SK-N-SH (cell line): Measurements from ENCODE around the gene PKD2L2.

Experiments used
- EZH2phosphoT487 ChIP-seq: fragments of 200-600 bp; sonication (generic); IDR thresholded peaks from 2 replicates; pipeline ENCODE4 v1.6.1; 2017; ENCODE audit warnings: low read depth, mixed run types, mild to moderate bottlenecking, antibody characterized with exemption, moderate library complexity, borderline replicate concordance
- FOXM1 ChIP-seq: IDR thresholded peaks from 2 replicates; pipeline ENCODE4 v1.4.0; 2012; ENCODE audit warnings: low read depth, mild to moderate bottlenecking
- GABPA ChIP-seq: IDR thresholded peaks from 2 replicates; pipeline ENCODE4 v1.4.0; 2012; ENCODE audit warnings: low read depth, mild to moderate bottlenecking
- JUND ChIP-seq: IDR thresholded peaks from 2 replicates; pipeline ENCODE4 v1.4.0; 2012
- MEF2A ChIP-seq: IDR thresholded peaks from 2 replicates; pipeline ENCODE4 v1.4.0; 2012; ENCODE audit warnings: low read depth, borderline replicate concordance
- MXI1 ChIP-seq: IDR thresholded peaks from 2 replicates; pipeline ENCODE4 v1.6.1; 2012; ENCODE audit warnings: mild to moderate bottlenecking, low read depth, low read length, improper control_type of control experiment
- NFIC ChIP-seq: IDR thresholded peaks from 2 replicates; pipeline ENCODE4 v1.4.0; 2012; ENCODE audit warnings: borderline replicate concordance
- RCOR1 ChIP-seq: fragments of 150-350 bp; IDR thresholded peaks from 2 replicates; pipeline ENCODE4 v1.6.1; 2017; ENCODE audit warnings: antibody characterized with exemption, low read length
- SMC3 ChIP-seq: IDR thresholded peaks from 2 replicates; pipeline ENCODE4 v1.6.1; 2012; ENCODE audit warnings: low read depth, low read length, improper control_type of control experiment
- TAF1 ChIP-seq: IDR thresholded peaks from 2 replicates; pipeline ENCODE4 v1.6.1; 2012; ENCODE audit warnings: low read depth, mild to moderate bottlenecking, low read length, moderate library complexity, borderline replicate concordance
- TF ChIP-seq, protein P1 (sequence below): IDR thresholded peaks from 2 replicates; pipeline ENCODE4 v1.6.1; 2012; ENCODE audit warnings: mild to moderate bottlenecking, low read depth, low read length, moderate library complexity
- TF ChIP-seq, protein P2 (sequence below): fragments of 200-600 bp; sonication (generic); IDR thresholded peaks from 2 replicates; pipeline ENCODE4 v1.6.1; 2017; ENCODE audit warnings: antibody characterized with exemption, mild to moderate bottlenecking, moderate library complexity

DNA sequence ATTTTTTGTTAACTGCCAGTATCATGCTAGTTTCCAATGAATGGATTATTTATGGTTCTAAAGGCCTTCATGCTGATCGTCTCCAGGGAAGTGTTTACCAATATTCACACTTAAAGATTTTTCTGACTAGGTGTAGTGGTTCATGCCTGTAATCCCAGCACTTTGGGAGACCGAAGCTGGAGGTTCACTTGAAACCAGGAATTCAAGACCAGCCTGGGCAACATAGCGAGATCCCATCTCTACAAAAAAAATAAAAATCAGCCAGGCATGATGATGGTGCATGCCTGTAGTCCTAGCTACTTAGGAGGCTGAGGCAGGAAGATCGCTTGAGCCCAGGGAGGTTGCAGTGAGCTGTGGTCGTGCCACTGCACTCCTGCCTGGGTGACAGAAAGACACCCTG is 100.2 kb downstream of the PKD2L2 start:
- TF ChIP-seq, protein P1, sequence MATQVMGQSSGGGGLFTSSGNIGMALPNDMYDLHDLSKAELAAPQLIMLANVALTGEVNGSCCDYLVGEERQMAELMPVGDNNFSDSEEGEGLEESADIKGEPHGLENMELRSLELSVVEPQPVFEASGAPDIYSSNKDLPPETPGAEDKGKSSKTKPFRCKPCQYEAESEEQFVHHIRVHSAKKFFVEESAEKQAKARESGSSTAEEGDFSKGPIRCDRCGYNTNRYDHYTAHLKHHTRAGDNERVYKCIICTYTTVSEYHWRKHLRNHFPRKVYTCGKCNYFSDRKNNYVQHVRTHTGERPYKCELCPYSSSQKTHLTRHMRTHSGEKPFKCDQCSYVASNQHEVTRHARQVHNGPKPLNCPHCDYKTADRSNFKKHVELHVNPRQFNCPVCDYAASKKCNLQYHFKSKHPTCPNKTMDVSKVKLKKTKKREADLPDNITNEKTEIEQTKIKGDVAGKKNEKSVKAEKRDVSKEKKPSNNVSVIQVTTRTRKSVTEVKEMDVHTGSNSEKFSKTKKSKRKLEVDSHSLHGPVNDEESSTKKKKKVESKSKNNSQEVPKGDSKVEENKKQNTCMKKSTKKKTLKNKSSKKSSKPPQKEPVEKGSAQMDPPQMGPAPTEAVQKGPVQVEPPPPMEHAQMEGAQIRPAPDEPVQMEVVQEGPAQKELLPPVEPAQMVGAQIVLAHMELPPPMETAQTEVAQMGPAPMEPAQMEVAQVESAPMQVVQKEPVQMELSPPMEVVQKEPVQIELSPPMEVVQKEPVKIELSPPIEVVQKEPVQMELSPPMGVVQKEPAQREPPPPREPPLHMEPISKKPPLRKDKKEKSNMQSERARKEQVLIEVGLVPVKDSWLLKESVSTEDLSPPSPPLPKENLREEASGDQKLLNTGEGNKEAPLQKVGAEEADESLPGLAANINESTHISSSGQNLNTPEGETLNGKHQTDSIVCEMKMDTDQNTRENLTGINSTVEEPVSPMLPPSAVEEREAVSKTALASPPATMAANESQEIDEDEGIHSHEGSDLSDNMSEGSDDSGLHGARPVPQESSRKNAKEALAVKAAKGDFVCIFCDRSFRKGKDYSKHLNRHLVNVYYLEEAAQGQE = no peak
- no peak for TF ChIP-seq EZH2phosphoT487
- TF ChIP-seq, protein P2, sequence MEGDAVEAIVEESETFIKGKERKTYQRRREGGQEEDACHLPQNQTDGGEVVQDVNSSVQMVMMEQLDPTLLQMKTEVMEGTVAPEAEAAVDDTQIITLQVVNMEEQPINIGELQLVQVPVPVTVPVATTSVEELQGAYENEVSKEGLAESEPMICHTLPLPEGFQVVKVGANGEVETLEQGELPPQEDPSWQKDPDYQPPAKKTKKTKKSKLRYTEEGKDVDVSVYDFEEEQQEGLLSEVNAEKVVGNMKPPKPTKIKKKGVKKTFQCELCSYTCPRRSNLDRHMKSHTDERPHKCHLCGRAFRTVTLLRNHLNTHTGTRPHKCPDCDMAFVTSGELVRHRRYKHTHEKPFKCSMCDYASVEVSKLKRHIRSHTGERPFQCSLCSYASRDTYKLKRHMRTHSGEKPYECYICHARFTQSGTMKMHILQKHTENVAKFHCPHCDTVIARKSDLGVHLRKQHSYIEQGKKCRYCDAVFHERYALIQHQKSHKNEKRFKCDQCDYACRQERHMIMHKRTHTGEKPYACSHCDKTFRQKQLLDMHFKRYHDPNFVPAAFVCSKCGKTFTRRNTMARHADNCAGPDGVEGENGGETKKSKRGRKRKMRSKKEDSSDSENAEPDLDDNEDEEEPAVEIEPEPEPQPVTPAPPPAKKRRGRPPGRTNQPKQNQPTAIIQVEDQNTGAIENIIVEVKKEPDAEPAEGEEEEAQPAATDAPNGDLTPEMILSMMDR = no peak
- no peak for TF ChIP-seq MXI1
- no peak for TF ChIP-seq MEF2A
- TF ChIP-seq JUND = no peak
- no peak for TF ChIP-seq TAF1
- no peak for TF ChIP-seq NFIC
- TF ChIP-seq FOXM1 = no peak
- TF ChIP-seq RCOR1 = no peak
- TF ChIP-seq GABPA = no peak
- no peak for TF ChIP-seq SMC3
